NK-92 treated with Interleukin-12 subunit alpha and Interleukin-12 subunit beta, amount 100 ng/mL, for 24 hours (cell line): ENCODE measurements around the gene RANBP10.

Source experiments
- DNase-seq: peaks from one replicate; lab custom pipeline; 2025; lab: John Stamatoyannopoulos, UW

The RANBP10 gene

GRCh38 chr16:67825906-67826305 lies 19.5 kb upstream of the RANBP10 start:
- no peak for DNase-seq

GRCh38 chr16:67825119-67825518 lies 18.8 kb upstream of the RANBP10 start:
- DNase-seq: no peak

- no peak for DNase-seq
These were observed 16.2 kb upstream of the RANBP10 start for GRCh38 chr16:67822511-67822910.

- DNase-seq: no peak
These were observed 14.4 kb upstream of the RANBP10 start for GRCh38 chr16:67820608-67821259.

GRCh38 chr16:67814567-67814966 lies 8.2 kb upstream of the RANBP10 start:
- no peak for DNase-seq

- DNase-seq: no peak
These were observed 5.5 kb upstream of the RANBP10 start for GRCh38 chr16:67811899-67812298.

- DNase-seq: no peak
These were observed 855 bp upstream of the RANBP10 start for GRCh38 chr16:67807148-67807682.

- DNase-seq: no peak
These were observed 487 bp downstream of the RANBP10 start for GRCh38 chr16:67805718-67806427.

GRCh38 chr16:67804853-67805542 lies 1.4 kb downstream of the RANBP10 start:
- no peak for DNase-seq

- DNase-seq: no peak
These were observed 2.5 kb downstream of the RANBP10 start for GRCh38 chr16:67803894-67804293.

GRCh38 chr16:67801883-67802282 lies 4.5 kb downstream of the RANBP10 start:
- no peak for DNase-seq

- DNase-seq: no peak
These were observed 5.1 kb downstream of the RANBP10 start for GRCh38 chr16:67801241-67801640.

- no peak for DNase-seq
These were observed 5.9 kb downstream of the RANBP10 start for GRCh38 chr16:67800338-67800926.

- no peak for DNase-seq
These were observed 10.2 kb downstream of the RANBP10 start for GRCh38 chr16:67796099-67796718.

- no peak for DNase-seq
These were observed 16.3 kb downstream of the RANBP10 start for GRCh38 chr16:67790071-67790470.

- DNase-seq: no peak
These were observed 19.9 kb downstream of the RANBP10 start for GRCh38 chr16:67786491-67786890.

GRCh38 chr16:67783353-67783725 lies 23.0 kb downstream of the RANBP10 start:
- no peak for DNase-seq

GRCh38 chr16:67782567-67783352 lies 23.6 kb downstream of the RANBP10 start:
- no peak for DNase-seq

GRCh38 chr16:67781565-67781921 lies 24.8 kb downstream of the RANBP10 start:
- no peak for DNase-seq

GRCh38 chr16:67780847-67781564 lies 25.4 kb downstream of the RANBP10 start:
- no peak for DNase-seq
